Duodenal mucosa (tissue), 2 donors: Measurements from ENCODE around the gene PPP3R1.

Source experiments
- H3K27ac ChIP-seq: one replicate; pipeline ENCODE4 v1.7.0; 2013; ENCODE audit warnings: low read depth, low read length
- H3K27me3 ChIP-seq, 2 donors: one replicate each; pipeline ENCODE4 v1.7.0; 2013; ENCODE audit warnings: low read length in 2 of 2, control low read depth in 1 of 2; ENCODE audit not compliant: insufficient read depth in 2 of 2, control insufficient read depth in 1 of 2
- H3K36me3 ChIP-seq, 2 donors: one replicate each; pipeline ENCODE4 v1.7.0; 2013; ENCODE audit warnings: low read length in 2 of 2, control low read depth in 1 of 2; ENCODE audit not compliant: insufficient read depth in 2 of 2, control insufficient read depth in 1 of 2
- H3K4me1 ChIP-seq, 2 donors: one replicate each; pipeline ENCODE4 v1.7.0; 2013; ENCODE audit warnings: low read length in 2 of 2, control low read depth in 1 of 2; ENCODE audit not compliant: insufficient read depth in 2 of 2, control insufficient read depth in 1 of 2
- H3K4me3 ChIP-seq, 2 donors: one replicate each; pipeline ENCODE4 v1.7.0; 2013; ENCODE audit warnings: low read length in 2 of 2, low read depth in 1 of 2
- H3K9ac ChIP-seq, 2 donors: one replicate each; pipeline ENCODE4 v1.7.0; 2013; ENCODE audit warnings: low read length in 2 of 2, low read depth in 1 of 2
- H3K9me3 ChIP-seq, 2 donors: one replicate each; pipeline ENCODE4 v1.7.0; 2013; ENCODE audit warnings: low read length in 2 of 2, control low read depth in 1 of 2; ENCODE audit not compliant: control insufficient read depth in 1 of 2

Gene PPP3R1

DNA sequence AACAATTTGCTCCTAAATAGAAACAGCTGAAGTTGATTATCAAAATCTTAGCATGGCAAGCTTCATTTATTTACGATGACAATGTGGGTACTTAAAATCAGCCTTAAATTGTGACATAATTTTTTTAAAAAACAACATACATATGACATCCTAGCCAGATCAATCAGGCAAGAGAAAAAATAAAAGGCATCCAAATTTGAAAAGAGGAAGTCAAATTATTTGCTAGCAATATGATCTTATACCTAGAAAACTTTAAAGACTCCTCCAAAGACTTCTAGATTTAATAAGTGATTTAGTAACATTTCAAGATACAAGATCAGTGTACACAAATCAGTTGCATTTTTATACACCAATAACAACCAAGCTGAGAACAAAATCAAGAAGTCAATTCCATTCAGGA lies 14.3 kb upstream of the PPP3R1 start:
- Histone ChIP-seq H3K27me3 (no peaks in the 10 kb centered on the region), H3K36me3 (no peaks in the 10 kb centered on the region), H3K27ac (no peak overlapping the region), H3K9me3 (no peaks in the 10 kb centered on the region), H3K4me3 (no peak overlapping the region), H3K9ac (no peak overlapping the region), H3K4me1 (no peaks in the 10 kb centered on the region)

- Histone ChIP-seq H3K4me3 (no peak overlapping the region), H3K9ac (no peak overlapping the region), H3K27ac (no peak overlapping the region), H3K9me3 (no peaks in the 10 kb centered on the region), H3K27me3 (no peaks in the 10 kb centered on the region), H3K4me1 (no peaks in the 10 kb centered on the region), H3K36me3 (no peaks in the 10 kb centered on the region)
Observed at GRCh38 chr2:68263632-68264031, 11.3 kb upstream of the PPP3R1 start.

- H3K36me3 ChIP-seq, result no peaks in the 10 kb centered on the region
- no peak overlapping the region for H3K27ac ChIP-seq
- no peaks in the 10 kb centered on the region for H3K27me3 ChIP-seq
- no peak overlapping the region for H3K9ac ChIP-seq
- no peaks in the 10 kb centered on the region for H3K9me3 ChIP-seq
- H3K4me3 ChIP-seq, result no peak overlapping the region
- peaks cover 0 to 10% of the 10 kb centered on the region in 2 donors for H3K4me1 ChIP-seq
Observed at GRCh38 chr2:68258851-68259250, 6.5 kb upstream of the PPP3R1 start.

DNA sequence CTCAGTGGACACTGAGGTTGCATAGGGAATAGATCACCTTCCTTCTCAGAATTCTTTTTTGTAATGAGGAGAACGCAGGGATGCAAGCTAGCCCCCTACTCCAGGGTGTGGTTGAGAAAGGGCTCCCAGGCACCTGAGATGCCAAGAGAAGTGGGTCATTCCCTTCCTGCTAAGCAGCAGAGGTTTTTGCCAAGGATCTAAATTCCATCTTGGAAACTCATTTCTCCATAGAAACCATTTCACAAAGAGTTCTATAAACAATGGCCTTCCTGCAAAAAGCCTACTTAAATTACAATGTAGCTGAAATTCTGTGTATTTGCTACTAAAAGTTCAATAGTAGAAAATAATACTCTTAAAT lies 3.7 kb upstream of the PPP3R1 start:
- H3K27ac ChIP-seq, result no peak overlapping the region
- no peaks in the 10 kb centered on the region for H3K36me3 ChIP-seq
- no peak overlapping the region for H3K9ac ChIP-seq
- no peak overlapping the region for H3K4me3 ChIP-seq
- H3K4me1 ChIP-seq, result peaks cover 0 to 10% of the 10 kb centered on the region in 2 donors
- H3K27me3 ChIP-seq, result no peaks in the 10 kb centered on the region
- H3K9me3 ChIP-seq, result no peaks in the 10 kb centered on the region

GRCh38 chr2:68253219-68254068 lies 1.1 kb upstream of the PPP3R1 start:
- Histone ChIP-seq H3K4me1 (peaks cover 16 to 31% of the 10 kb centered on the region in 2 donors), H3K36me3 (no peaks in the 10 kb centered on the region), H3K4me3 (peak overlapping the region; percentile 90 to 99), H3K9me3 (no peaks in the 10 kb centered on the region), H3K9ac (peak overlapping the region; percentile 91 to 99), H3K27me3 (no peaks in the 10 kb centered on the region), H3K27ac (peak overlapping the region; percentile 97)

- H3K36me3 ChIP-seq, result no peaks in the 10 kb centered on the region
- no peaks in the 10 kb centered on the region for H3K9me3 ChIP-seq
- H3K27me3 ChIP-seq, result no peaks in the 10 kb centered on the region
- peak overlapping the region; percentile 76 to 96 for H3K9ac ChIP-seq
- peak overlapping the region; percentile 97 for H3K27ac ChIP-seq
- H3K4me3 ChIP-seq, result peak overlapping the region; percentile 85 to 98
- peaks cover 31 to 43% of the 10 kb centered on the region in 2 donors for H3K4me1 ChIP-seq
Observed at GRCh38 chr2:68251855-68252399, 405 bp downstream of the PPP3R1 start.

DNA sequence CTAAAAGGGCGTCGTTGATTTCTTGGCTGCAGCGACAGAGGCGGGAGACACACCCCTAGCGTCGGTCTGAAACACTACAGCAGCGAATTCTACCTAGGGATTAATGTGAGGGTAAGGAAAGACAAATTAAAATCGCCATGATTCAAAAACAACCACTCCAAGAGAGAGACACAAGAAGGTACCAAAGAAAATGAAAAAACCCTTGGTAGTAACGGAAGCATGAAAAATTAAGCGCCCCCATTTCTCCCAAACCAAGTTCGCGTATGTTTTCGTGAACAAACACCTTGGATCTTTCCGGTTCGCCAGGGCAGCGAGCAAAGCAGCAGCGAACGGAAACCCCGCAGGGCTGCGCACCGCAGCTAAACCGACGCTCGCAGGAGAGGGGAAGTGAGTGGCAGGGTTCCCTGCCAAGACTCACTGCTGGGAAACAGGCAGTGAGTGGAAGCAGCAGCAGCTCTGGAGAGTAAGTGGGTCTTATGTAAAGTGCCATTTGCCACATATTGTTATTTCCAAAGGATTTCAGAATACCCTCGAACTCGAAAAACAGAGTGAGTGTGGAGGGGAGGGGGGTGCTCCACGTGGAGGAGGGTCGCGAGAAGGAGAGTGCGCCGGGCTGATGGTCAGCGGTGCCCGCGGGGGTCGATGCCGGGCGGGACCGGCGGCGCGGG lies 1.0 kb downstream of the PPP3R1 start:
- H3K4me1 ChIP-seq, result peaks cover 34 to 43% of the 10 kb centered on the region in 2 donors
- H3K36me3 ChIP-seq, result no peaks in the 10 kb centered on the region
- H3K9ac ChIP-seq, result peak overlapping the region; percentile 75 to 96
- H3K9me3 ChIP-seq, result no peaks in the 10 kb centered on the region
- peak overlapping the region; percentile 97 for H3K27ac ChIP-seq
- no peaks in the 10 kb centered on the region for H3K27me3 ChIP-seq
- H3K4me3 ChIP-seq, result peak overlapping the region; percentile 85 to 98

DNA sequence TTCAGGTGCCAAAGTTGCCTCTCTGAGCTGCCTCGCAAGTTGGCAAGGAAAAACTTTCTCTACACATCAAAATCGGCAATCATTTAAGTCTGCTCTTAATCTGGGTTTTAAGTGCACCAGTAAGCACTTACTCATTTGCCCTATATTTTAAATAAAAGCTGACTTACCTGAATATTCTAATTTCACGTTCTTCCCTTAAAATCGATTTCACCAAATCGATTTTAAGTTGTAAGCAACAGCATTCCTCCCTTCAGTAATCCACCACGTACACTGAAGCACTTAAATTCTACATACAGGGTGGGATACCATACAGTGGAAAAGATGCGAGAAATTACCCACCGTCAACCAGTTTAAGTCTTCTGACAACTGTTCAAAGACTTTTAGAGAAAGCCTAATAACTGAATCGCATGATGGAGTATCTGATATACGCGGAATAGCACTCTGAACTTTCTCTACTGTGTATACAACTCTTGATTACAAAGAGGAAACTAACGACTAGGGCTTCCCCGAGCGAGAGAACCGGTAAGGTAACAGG lies 1.6 kb downstream of the PPP3R1 start:
- Histone ChIP-seq H3K4me3 (peak overlapping the region; percentile 85 to 98), H3K4me1 (peaks cover 36 to 39% of the 10 kb centered on the region in 2 donors), H3K27ac (peak overlapping the region; percentile 97), H3K27me3 (no peaks in the 10 kb centered on the region), H3K36me3 (no peaks in the 10 kb centered on the region), H3K9me3 (no peaks in the 10 kb centered on the region), H3K9ac (peak overlapping the region; percentile 75 to 96)

- Histone ChIP-seq H3K4me3 (peak overlapping the region; percentile 85 to 98), H3K27me3 (no peaks in the 10 kb centered on the region), H3K27ac (no peak overlapping the region), H3K9me3 (no peaks in the 10 kb centered on the region), H3K36me3 (no peaks in the 10 kb centered on the region), H3K9ac (peak overlapping the region; percentile 75 to 96), H3K4me1 (peaks cover 36 to 39% of the 10 kb centered on the region in 2 donors)
Observed at GRCh38 chr2:68250196-68250595, 2.1 kb downstream of the PPP3R1 start.

DNA sequence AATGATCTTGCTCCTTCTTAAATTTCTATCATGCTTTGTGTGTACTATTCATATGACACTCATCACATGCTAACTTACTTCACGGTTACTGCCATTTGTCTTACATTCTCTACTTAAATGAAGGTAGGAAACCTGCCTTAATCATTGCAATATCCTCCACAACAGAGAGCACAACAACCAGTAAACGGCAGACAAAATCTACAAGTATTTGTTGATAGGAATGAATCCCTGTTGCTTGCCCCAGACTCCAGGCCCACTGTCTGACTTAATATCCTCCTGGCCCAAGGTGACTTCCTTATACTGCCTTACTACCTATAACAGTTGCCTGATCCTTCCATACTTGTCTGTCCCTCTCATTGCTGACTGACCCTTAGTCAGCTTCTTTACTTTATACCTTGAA lies 3.5 kb downstream of the PPP3R1 start:
- no peaks in the 10 kb centered on the region for H3K27me3 ChIP-seq
- H3K27ac ChIP-seq, result no peak overlapping the region
- no peak overlapping the region for H3K9ac ChIP-seq

More for the DNA sequence above, 3.5 kb downstream of the PPP3R1 start:
- no peaks in the 10 kb centered on the region for H3K9me3 ChIP-seq
- H3K4me3 ChIP-seq, result peak overlapping the region; percentile 28 to 32
- H3K4me1 ChIP-seq, result peaks cover 36 to 40% of the 10 kb centered on the region in 2 donors
- no peaks in the 10 kb centered on the region for H3K36me3 ChIP-seq
